HG03139 (cell line): ENCODE results near the gene ETS1.
"Not testable (repeated sequence)": the region's sequence is repeated elsewhere in the genome, so short reads cannot be mapped to it uniquely, and the experiment has no call there.

ENCODE experiments used
- ATAC-seq: cut with Tn5 transposase; IDR thresholded peaks from one replicate; pipeline ENCODE4 v1.9.1; 2021; ENCODE audit not compliant: unreplicated experiment

Gene ETS1

DNA sequence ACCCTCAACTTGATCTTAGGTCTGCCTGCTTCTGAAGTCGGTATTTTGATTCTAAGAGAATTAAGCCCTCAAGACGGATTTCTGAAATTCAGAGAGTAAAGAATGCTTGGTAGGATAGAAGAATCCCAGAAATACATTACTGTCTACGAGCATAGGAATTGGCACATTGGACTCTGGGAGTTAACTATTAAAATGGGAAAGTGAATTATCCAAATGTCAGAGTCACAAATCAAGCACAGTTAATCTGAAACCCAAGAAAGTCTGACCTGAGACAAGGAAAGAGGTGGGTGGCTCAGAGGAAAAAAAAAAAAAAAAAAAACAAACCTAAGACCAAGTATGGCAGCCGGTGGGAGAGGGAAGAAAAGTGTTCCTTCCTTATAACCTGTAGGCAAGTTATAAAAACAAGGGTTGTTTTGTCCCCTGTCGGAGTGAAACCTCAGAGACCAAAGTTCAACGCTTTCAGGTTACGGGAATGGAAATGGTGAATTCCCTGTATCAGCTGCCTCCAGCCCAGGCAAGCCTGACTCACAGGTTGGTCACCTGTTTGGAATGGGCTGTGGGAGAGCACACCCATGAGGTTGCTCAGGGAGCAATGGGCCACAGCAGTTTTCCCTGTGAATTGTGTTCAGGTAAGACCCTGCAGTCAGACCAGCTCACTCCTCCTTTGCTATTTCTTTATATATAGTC lies 139.0 kb downstream of the ETS1 start:
- ATAC-seq = no peak

DNA sequence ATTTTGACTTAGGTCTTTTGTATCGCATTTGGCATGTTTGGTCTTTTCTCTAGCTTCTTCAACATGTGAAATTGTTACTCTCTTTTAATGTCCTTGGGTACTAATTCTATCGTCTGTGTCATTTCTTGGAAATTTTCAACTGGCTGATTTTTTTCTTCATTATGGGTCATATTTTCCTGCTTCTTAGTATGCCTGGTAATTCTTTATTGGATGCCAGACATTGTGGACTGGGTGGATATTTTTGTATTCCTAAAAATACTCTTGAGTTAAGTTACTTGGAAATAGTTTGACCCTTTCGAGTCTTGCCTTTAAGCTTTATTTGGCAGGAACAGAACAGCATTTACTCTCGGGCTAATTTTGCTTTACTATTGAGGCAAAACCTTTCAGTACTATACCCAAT lies 140.1 kb downstream of the ETS1 start:
- ATAC-seq = no peak

DNA sequence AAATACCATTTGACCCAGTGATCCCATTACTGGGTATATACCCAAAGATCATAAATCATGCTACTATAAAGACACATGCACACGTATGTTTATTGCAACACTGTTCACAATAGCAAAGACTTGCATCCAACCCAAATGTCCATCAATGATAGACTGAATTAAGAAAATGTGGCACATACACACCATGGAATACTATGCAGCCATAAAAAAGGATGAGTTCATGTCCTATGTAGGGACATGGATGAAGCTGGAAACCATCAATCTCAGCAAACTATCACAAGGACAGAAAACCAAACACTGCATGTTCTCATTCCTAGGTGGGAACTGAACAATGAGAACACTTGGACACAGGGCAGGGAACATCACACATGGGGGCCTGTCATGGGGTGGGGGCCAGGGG lies 141.4 kb downstream of the ETS1 start:
- ATAC-seq = not testable (repeated sequence)

DNA sequence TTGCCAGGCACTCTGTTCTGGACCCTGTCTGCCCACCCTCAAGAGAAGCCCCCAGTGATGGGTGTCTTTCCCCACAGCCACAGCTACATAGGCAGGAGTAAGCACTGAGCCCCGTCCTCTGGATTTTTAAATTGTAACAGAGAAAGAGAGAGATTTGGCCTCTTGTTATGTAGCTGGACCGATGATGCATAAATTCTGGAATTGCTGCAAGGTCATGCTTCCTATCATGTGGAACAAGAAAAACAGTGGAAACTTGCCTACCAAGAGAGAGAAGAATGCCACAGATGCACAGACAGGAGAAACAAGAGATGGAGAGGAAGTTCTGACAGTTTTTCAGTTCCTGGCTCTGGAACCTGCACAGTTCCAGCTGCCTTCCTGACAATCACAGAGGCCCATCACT lies 150.2 kb downstream of the ETS1 start:
- no peak for ATAC-seq

DNA sequence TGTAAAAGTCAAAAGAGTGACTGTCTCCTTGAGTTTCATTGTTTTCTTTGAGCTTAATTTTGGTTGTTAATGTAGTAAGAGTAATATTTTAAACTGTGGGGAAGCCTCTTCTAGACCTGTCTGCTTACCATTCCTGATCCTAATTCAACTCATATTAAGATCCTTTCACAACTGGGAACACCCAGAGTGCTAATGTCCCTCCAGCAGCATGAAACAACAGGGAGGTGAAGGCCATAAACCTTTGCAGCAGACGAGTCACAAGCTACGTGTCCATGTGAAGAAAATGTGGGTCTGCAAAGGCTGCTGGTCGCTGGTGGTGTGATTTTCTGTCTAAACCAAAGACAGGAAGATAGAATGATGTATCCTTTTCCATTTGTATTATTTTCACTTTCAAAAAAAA lies 152.5 kb downstream of the ETS1 start:
- ATAC-seq = no peak

DNA sequence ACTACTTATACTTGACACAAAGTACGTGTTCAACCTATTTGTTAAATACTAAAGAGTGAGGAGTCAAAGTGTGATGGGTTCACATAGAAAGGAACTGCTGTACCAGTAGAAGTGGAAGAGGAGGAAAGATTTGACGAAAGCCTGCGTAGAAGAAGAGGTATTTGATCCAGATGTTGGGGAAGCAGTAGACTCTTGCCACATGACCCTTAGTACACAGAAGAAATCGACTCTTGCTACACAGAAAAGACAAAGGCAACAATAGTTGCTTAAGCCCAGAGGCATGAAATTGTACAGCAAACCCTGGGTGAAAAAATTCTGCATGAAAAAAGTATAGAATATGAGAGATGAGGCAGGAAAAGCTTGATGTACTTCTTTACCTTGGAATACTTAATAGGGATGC lies 152.9 kb downstream of the ETS1 start:
- ATAC-seq = no peak

DNA sequence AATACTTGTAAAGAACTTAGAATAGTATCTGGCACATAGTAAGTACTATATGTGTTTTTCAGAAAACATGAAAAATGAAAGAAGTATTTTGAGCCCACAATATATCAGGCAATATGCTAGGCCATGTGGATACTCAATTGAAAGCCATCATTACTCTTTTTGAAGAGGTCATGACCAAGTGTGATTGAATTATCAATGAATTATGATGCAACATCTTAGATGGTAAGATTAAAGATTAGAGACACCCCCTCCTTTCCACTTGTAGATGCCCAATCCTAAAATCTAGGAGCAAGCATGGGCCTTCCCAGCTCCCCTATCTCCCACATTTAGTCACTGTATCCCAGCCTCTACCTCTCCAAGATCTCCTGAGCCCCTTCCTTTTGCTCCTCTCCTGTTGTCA lies 154.4 kb downstream of the ETS1 start:
- ATAC-seq = no peak

DNA sequence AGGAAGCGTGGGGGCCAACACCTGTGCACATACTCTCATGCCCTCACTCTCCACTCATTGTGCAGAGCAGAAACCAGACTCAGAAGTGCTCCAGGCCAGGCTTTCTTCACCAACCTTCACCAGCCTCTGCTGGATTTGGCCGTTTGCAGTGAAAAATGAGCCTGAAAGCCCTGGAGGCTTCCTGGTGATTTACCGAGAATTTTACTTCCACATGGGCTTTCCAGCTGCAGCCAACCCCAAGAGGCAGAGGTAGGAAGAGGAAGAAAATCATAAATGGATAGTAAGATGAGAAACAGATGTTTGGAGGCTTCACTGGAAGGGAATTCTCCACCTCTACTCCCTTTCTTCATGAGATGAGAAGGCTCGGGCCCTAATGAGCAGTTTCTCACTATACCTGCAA lies 155.4 kb downstream of the ETS1 start:
- ATAC-seq = no peak

DNA sequence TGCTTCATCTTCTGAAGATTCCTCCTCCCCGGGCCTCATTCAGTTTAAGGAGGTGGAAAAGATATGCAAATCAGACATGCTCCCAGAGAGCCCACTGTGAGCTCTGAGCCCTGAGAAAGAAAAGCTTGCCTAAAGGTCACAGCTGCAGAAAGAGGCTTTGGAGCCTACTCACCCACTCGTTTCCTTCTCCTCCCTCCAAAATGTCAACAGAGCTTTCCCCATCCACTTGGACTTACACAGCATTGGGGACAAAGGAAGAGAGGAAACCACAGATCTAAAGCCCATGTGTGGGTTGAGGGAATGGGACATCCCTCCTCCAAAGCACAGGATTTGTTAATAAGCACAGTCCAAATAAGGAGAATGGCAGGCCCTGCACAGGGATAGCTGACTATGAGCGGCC lies 158.4 kb downstream of the ETS1 start:
- no peak for ATAC-seq

DNA sequence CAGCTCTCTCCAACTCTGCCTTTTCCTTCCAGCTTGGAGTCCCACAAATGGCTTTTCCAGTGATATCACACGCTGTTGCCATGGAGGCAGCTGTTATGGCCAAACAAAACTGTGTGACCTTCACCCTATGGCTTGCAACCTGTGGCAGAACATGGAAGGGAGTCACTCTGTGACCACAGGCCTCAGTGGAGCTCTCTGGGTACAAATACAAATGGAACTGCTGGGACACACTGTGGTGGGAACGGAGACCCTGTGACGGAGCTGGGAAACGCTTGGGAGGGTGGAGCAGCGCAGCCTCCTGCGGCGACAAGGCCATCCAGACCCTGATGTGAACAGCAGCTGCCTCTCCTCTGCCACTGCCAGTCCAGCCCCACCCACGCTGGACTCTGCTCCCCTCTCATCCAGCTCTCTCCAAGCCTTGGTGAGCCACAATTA lies 162.5 kb downstream of the ETS1 start:
- ATAC-seq = no peak

DNA sequence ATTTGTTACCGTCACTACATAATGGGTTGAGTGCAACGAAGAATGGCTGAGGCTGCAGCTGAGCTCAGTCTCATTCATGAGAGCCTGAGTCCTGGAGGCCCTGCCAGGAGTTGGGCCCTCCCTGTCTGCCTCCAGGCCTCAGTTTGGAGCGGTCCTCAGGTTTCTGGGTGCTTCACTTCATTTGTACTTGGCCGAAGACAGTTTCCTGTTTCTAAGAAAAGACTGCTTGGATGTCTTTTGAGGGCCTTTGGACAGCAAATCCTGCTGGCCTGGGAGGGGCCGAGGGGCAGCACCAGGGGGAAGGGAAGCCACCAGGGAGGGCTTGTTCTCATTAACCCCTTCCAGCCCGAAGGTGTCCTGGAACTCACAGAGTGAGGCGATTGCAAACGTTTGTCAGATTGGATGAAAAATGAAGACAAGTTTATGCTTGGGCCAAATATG lies 163.1 kb downstream of the ETS1 start:
- no peak for ATAC-seq

DNA sequence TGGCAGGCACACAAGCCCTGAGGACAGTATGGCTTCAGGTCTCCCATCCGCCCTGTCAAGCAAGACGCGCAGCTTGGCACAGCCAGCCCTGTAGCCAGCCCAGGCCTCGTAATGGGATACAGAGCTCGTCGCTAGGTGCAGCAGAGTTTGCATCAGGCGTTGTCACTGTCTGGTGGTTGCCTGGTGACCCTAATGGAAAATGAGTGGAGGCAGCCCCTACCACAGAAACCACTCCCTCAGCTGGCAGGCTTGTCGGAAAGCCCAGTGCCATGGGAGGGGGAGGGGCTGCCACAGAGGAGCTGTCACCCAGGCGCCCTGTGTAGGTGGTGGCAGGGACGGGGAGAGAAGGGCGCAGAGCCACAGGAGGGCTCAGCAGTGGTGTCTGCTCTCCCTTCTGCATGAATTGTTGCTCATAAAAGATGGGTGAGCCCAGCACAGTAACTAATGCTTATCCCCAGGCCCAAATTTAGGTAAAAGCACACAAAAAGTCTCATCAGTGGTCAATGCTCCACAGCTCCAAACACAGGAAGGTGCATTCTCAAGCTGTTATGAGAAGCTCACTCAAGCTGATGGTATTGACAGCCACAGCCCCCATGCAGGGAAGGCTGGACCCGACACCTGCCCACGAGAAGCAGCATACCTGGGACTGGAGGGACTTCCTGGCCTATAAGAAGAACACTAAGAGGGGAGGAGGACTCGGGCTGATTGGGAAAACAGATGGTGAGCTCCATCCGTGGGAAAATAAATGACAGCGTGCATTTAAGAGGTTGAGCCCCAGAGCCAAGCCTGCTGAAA lies 164.6 kb downstream of the ETS1 start:
- ATAC-seq = no peak

DNA sequence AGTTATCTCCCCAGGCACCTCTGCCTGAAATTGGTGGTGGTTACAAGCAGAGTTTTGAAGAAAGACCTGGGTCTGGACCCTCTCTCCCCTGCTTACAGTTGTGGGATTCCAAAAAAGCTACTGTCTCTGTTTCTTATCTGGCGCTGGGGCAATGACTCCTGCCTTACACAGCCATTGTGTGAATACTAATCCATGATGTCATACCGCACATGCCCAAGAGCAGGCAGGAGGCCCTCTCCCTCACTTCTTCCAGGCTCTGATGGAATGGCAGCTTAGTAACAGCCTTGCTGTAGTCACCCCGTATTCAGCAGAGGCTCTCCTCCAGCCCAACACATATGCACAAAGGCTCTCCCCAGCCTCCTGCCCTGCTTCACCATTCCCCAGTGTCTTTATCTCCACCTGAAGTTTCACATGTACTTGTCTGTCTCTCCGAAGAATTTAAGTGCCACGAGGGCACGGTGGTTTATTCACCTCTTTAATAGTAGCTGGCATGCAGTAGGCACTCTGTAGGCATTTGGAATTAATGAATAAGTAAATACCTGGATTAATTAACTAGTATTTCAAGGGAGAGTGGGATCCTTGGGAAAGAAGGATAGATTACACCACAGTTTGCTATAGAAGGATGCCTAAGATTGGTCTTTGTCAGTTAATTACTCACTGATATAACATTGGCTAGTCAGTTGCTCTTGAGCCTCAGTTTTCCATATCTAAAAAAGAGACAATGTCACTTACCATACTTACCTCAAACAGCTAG lies 165.6 kb downstream of the ETS1 start:
- no peak for ATAC-seq

DNA sequence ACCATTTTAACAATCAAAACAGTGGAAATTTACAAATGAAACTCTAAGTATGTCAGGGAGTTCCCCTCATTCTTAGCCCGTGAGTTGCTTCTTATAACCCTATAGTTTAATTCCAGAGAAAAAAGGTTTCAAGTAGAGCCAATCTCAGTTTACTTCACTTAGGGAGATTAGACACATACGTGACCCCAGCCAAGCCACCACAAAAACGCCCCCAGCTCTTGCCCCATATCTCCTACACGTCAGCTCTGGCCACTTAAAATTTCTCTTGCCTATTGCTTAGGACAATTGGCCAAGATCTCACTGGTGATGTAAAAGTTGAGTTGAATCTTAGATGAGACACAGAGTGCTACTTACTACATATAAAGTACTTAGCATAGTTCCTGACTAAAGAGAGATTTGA lies 166.4 kb downstream of the ETS1 start:
- ATAC-seq = no peak

DNA sequence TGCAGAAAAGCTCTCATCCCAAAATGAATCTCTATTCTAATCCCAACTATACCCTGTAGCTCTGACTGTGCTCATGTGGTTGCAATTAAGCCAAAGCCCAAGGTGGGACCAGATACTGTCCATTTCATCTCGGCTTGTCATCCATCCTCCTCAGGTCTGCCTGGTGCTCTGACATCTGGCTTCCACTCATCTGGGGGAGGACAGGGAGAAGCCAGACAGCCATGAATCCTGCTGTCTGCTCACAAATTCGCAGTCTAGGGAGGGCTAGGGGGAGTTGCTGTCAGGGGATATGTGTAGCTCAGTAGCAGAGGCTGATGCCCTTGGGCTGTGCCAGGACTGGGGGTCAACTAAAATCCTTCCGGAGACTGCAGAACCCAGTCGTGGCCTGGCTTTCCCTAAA lies 167.1 kb downstream of the ETS1 start:
- ATAC-seq = no peak

DNA sequence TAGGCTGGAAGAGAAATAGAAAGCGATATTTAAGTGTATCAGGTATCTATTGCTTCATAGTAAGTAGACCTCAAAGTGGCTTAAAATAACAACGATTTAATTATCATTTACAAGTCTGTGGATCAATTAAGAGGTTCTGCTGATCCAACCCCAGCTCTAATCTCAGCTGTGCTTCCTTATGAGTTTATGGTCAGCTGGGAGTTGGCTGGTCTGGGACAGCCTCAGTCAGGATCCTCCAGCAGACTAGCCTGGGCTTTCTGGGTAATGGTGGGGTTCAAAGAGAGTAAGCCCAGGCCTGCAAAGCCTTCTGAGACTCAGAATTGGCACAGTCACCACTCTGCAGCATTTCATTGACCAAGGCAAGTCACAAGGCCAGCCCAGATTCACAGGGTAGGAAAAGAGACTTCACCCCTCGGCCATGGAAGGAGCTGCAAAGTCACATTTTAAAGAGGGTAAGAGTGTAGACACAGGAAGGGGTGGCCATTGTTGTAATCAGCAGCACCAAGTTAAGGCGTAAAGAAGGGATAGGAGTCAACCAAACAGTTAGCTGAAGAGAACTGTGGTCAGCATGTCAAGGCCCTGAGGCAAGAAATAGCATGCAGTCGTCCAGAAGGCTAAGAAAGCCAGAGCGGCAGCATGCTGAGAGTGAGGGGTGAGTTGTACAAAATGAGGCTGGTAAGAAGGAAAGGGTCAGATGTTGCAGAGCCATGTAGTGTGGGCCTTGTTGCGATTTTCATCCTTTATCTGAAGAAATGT lies 168.2 kb downstream of the ETS1 start:
- no peak for ATAC-seq

DNA sequence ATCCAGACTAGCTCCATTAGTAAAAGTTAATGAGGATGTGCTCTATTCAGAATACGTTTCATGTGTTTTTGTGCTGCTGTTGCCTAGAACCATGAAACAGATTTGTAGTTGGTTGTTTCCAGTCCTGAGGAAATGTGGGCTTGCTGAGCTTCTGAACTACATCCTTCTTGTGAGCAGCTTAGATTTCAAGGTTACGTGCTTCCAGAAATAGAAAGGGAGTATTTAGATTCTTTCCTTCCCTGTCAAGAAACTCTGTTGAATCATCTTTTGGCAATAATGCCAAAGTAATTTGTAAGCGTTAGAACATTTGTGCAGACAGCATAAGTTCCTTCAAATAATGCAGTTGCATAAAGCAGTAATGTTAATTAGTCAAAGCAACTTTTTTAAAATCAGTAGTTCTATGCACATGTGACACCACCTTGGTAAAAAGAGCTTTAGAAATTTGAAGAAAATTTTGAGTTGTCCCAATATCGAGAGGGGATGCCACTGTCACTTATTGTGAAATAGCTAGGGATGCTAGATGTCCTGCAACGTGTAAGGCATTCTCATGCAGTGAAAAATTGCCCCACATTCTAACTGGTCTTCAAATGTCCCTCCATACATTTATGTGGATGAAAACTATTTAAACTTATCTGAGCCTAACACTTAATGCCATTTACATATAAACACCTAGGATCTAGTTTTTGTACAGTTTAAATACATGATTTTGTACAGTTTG lies 169.6 kb downstream of the ETS1 start:
- no peak for ATAC-seq

DNA sequence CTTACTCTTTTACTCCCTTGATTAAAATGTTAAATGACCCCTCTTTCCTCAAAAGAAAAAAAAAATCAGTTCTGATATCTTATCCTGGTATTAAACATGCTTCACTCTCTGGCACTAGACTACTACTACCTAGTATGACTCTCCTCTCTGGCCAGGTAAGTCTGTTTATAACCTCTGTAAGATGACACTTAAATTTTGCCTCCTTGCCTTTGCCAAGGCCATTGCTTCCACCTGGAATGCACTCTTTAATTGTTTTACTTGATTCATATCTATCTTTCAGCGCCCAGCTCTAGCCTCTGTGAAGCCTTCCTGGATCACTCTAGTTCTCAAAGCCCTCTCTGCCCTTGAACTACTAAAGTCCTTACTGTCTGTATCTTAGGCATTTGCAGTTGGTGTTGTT lies 170.4 kb downstream of the ETS1 start:
- ATAC-seq = no peak

DNA sequence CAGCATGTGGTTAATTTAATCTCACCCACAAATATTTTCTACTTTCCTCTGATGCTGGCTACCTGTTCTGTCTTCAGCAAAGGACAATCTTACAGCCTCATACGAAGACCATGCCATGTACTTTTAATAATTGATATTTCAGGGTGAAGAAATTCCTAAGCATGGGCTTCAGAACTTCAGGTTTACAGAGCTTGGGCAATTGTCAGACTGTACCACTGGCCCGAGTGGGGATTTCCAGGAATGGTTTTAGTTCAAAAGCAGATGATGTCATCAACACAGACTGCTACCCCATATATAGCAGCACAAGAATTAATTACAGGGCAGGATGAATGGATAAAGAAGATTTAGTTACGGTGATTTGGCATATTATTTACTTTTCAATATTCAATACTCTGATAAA lies 171.8 kb downstream of the ETS1 start:
- ATAC-seq = no peak
